Frontal cortex (tissue), 4 donors: ENCODE data around the gene OR4Q2. TPM values are rescaled to one million over a fixed set of nuclear protein-coding genes. Genes with fewer than 3 reads are reported as not detected.
"Not testable (repeated sequence)": the region's sequence is repeated elsewhere in the genome, so short reads cannot be mapped to it uniquely, and the experiment has no call there.

Experiments used
- DNase-seq, 2 donors: peaks; one replicate each; pipeline ENCODE4 v3.0.0; 2012; ENCODE audit warnings: low spot score in 2 of 2
- FAIRE-seq: peaks from 2 replicates; lab custom pipeline; 2012; peaks lifted over from hg19 to GRCh38; lab: Jason Lieb, UNC
- total RNA-seq: library from RNA; depleted of rRNA; stranded (reverse); fragments of >200 nt; gene quantifications from one replicate; pipeline ENCODE4 v1.2.3, GENCODE V29; 2014
- donor health status: control.
- donor health status: control.
- donor health status: control.

The OR4Q2 gene
- not detected for total RNA-seq

- DNase-seq, result no peak
- FAIRE-seq, result no peak
These were observed at the start of gene OR4Q2 for GRCh38 chr14:20001863-20002262. Gene OR4Q2 (plus strand): TSS chr14:20002163.

GRCh38 chr14:19969735-19970134, 32.2 kb upstream of the OR4Q2 start:
- not testable (repeated sequence) for FAIRE-seq, DNase-seq

- FAIRE-seq (no peak), DNase-seq (no peak)
These were observed 27.1 kb upstream of the OR4Q2 start for GRCh38 chr14:19974844-19975243.

- FAIRE-seq (no peak), DNase-seq (no peak)
These were observed 26.7 kb upstream of the OR4Q2 start, which contains the start of gene OR4K15 for GRCh38 chr14:19975291-19975690. Gene OR4K15 (plus strand): TSS chr14:19975591. CDS start chr14:19975591, 0 bp downstream.

- DNase-seq (no peak), FAIRE-seq (no peak)
These were observed 8.5 kb upstream of the OR4Q2 start for GRCh38 chr14:19993438-19993837.

- no peak for FAIRE-seq
- DNase-seq, result no peak
These were observed 356 bp downstream of the OR4Q2 start for GRCh38 chr14:20002319-20002718.

GRCh38 chr14:20008156-20008555, 6.2 kb downstream of the OR4Q2 start:
- no peak for DNase-seq
- no peak for FAIRE-seq

GRCh38 chr14:20019257-20019865, 17.4 kb downstream of the OR4Q2 start, which contains the start of gene OR4K14:
Gene OR4K14 (minus strand): TSS chr14:20019307. CDS start chr14:20015193, 4,114 bp downstream.
- FAIRE-seq (no peak), DNase-seq (no peak)

- DNase-seq (no peak), FAIRE-seq (no peak)
These were observed 29.1 kb downstream of the OR4Q2 start for GRCh38 chr14:20031058-20031457.

GRCh38 chr14:20035449-20035848, 33.5 kb downstream of the OR4Q2 start:
- FAIRE-seq (no peak), DNase-seq (no peak)

GRCh38 chr14:20035938-20036337, 34.0 kb downstream of the OR4Q2 start, which contains the start of gene OR4K13:
Gene OR4K13 (minus strand): TSS chr14:20036038. CDS start chr14:20034758, 1,280 bp downstream.
- no peak for FAIRE-seq

GRCh38 chr14:20044243-20044642, 42.3 kb downstream of the OR4Q2 start:
- FAIRE-seq, result no peak

More at GRCh38 chr14:20035938-20036337, 34.0 kb downstream of the OR4Q2 start, which contains the start of gene OR4K13:
- DNase-seq, result no peak

GRCh38 chr14:20048202-20048601, 46.2 kb downstream of the OR4Q2 start:
- no peak for DNase-seq
- FAIRE-seq, result no peak

More at GRCh38 chr14:20044243-20044642, 42.3 kb downstream of the OR4Q2 start:
- DNase-seq, result no peak

Other genes starting within 250 kb of the OR4Q2 start
- gene OR4M1, start 228.7 kb upstream of the OR4Q2 start, total RNA-seq, result not detected
- not detected for gene OR4N2, start 198.4 kb upstream of the OR4Q2 start, total RNA-seq
- gene OR4K2, start 127.0 kb upstream of the OR4Q2 start, total RNA-seq, result not detected
- not detected for gene OR4K5, start 81.6 kb upstream of the OR4Q2 start, total RNA-seq
- gene OR4K1, start 71.2 kb upstream of the OR4Q2 start, total RNA-seq, result not detected
- gene OR4K15, start 26.6 kb upstream of the OR4Q2 start, total RNA-seq, result not detected
- not detected for gene OR4K14, start 17.1 kb downstream of the OR4Q2 start, total RNA-seq
- gene OR4K13, start 33.9 kb downstream of the OR4Q2 start, total RNA-seq, result not detected
- gene OR4L1, start 57.9 kb downstream of the OR4Q2 start, total RNA-seq, result not detected
- not detected for gene OR4K17, start 108.6 kb downstream of the OR4Q2 start, total RNA-seq
- not detected for gene OR4N5, start 136.7 kb downstream of the OR4Q2 start, total RNA-seq
- not detected for gene OR11G2, start 188.7 kb downstream of the OR4Q2 start, total RNA-seq
- gene OR11H6, start 221.5 kb downstream of the OR4Q2 start, total RNA-seq, result not detected
- not detected for gene OR11H7, start 226.8 kb downstream of the OR4Q2 start, total RNA-seq
- gene OR11H4, start 237.1 kb downstream of the OR4Q2 start, total RNA-seq, result not detected